ENCODE results near the gene EBF4. TPM values are rescaled to one million over a fixed set of nuclear protein-coding genes. Genes with fewer than 3 reads are reported as not detected.

EBF4 gene, protein sequence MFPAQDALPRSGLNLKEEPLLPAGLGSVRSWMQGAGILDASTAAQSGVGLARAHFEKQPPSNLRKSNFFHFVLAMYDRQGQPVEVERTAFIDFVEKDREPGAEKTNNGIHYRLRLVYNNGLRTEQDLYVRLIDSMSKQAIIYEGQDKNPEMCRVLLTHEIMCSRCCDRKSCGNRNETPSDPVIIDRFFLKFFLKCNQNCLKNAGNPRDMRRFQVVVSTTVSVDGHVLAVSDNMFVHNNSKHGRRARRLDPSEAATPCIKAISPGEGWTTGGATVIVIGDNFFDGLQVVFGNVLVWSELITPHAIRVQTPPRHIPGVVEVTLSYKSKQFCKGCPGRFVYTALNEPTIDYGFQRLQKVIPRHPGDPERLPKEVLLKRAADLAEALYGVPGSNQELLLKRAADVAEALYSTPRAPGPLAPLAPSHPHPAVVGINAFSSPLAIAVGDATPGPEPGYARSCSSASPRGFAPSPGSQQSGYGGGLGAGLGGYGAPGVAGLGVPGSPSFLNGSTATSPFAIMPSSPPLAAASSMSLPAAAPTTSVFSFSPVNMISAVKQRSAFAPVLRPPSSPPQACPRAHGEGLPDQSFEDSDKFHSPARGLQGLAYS
- 1 to 10 TPM; 4.4 to 9.9 (median 5.5) TPM for polyA plus RNA-seq (ENCODE audit: insufficient read length in 10 of 10)
- long read RNA-seq, donor 1, partial matches to known transcripts, result 0 of 1 reads
- long read RNA-seq, donor 1, other reads (novel, unspliced or antisense), result 0 of 1 reads
- long read RNA-seq, donor 2, result 0 reads
- long read RNA-seq, donor 3, result 0 reads
- long read RNA-seq, donor 4, partial matches to known transcripts, result 0 of 1 reads
- long read RNA-seq, donor 4, other reads (novel, unspliced or antisense), result 0 of 1 reads
- long read RNA-seq, donor 5, result 0 reads
- long read RNA-seq, donor 6, result 0 reads
- long read RNA-seq, donor 7, partial matches to known transcripts, result 0 of 1 reads
- long read RNA-seq, donor 7, other reads (novel, unspliced or antisense), result 0 of 1 reads
- long read RNA-seq, donor 8, partial matches to known transcripts, result 0 of 1 reads
- long read RNA-seq, donor 8, other reads (novel, unspliced or antisense), result 0 of 1 reads
- long read RNA-seq, donor 9, result 0 reads

GRCh38 chr20:2692036-2692885, at the start of gene EBF4:
TSS of gene EBF4 (plus strand) at chr20:2692780. CDS start at chr20:2693646, 866 bp downstream.
- peak in 2 of 3 donors; percentile 48 to 73 for DNase-seq

GRCh38 chr20:2643708-2644107, 48.9 kb upstream of the EBF4 start:
- DNase-seq, result no peak

DNA sequence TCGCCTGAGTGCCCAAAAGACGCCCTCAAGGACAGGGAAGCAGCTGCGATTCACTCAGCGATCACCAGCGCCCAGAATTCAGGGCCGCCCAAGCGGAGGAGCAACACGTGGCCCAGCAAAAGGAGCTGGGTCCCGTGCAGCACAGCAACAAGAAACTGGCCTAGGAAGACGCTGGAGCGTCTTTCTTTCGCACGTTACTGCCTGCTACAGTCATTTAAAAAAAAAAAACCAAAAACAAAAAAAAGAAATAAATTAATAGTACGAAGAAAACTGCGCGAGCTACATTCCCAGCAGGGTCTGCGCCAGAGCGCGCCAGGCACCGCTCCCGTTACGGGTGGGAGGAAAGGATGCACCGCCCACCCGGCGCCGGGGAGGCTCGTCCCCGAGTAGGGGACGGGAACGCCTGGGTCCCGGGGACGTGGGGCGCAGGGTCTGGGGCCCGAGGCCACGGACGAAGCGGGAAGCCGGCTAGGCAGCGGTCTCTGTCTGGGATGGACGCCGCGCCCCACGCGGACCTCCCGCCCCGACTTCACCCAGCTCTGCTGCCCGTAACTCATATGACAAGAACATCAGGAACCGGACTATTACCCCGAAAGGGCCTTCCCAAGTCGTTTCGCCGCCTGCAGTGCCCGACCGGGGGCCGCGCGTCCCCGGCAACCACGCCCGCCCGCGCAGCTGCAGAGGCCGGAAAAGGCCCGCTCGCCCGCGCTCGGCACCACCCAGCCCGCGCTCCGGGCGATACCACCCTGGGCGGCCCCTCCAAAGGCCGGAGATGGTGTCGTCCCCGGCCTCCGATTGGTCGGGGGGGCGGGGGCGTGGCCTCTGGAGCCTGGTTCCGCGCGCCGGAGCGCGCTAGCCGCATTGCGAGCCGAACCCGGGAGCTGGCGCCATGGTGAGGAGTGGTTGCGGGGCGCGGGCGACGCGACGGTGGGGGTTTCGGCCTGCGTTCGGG, 40.5 kb upstream of the EBF4 start, which contains the start of gene NOP56:
Gene NOP56 (plus strand): TSS at position 861 of the 952 bp plus-strand sequence. CDS start 29 bp downstream, at position 890.
- DNase-seq, result peak; percentile 92 to 98 (median 96)

- peak in 1 of 3 donors; percentile 8 for DNase-seq
Measured at GRCh38 chr20:2652724-2653555, 39.6 kb upstream of the EBF4 start.

DNA sequence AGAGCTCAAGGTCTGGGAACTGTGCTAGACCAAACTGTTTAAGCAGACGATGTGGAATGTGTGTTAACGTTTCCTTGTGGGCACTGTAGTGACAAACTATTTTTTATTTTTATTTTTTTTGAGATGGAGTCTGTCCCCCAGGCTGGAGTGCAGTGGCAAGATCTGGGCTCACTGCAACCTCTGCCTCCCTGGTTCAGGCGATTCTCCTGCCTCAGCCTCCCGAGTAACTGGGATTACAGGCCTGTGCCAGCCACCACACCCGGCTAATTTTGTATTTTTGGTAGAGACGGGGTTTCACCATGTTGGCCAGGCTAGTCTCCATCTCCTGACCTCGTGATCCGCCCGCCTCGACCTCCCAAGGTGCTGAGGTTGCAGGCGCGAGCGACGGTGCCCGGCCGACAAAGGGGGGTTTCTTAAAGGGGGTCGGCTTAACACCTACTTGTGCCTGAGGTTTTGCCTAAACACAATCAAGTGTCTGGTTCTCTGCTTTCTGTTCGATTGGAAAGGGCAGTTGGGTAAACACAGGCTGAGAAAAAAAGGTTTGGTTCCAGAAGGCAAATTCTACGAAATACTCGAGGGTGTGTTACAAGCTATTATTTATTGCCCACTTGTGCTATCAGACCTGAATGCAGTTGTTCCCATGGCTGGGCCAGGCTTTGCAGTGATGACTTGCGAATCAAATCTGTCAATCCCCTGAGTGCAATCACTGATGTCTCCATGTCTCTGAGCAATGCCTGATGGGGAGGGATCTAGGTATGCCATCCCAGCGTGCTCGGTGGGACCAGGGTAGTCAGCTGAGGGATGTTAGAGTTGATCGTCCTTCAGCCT, 38.8 kb upstream of the EBF4 start:
- no peak for DNase-seq

GRCh38 chr20:2654384-2654822, 38.2 kb upstream of the EBF4 start:
- no peak for DNase-seq

GRCh38 chr20:2654831-2655230, 37.7 kb upstream of the EBF4 start:
- no peak for DNase-seq

- no peak for DNase-seq
Measured at GRCh38 chr20:2655331-2656116, 37.1 kb upstream of the EBF4 start.

DNA sequence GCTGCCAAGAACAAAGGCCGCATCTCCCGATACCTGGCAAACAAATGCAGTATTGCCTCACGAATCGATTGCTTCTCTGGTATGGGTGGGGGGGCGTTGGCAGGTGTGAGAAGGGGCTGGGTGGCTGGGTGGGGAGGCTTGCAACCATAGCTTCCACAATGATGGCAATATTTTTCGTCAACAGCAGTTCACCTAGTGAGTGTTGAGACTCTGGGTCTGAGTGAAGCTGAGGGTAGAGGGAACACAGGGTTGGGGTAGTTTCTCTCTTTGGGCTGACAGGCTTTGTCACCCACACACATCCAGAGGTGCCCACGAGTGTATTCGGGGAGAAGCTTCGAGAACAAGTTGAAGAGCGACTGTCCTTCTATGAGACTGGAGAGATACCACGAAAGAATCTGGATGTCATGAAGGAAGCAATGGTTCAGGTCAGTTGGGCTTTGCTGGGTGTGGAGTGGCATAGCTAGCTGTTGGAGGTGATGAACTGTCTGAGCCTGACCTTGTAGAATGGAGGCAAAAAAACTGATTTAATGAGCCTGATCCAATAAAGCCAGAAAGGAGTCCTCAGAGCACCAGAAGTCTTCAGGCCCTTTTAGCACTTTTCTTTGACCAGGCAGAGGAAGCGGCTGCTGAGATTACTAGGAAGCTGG, 36.0 kb upstream of the EBF4 start:
- no peak for DNase-seq

DNA sequence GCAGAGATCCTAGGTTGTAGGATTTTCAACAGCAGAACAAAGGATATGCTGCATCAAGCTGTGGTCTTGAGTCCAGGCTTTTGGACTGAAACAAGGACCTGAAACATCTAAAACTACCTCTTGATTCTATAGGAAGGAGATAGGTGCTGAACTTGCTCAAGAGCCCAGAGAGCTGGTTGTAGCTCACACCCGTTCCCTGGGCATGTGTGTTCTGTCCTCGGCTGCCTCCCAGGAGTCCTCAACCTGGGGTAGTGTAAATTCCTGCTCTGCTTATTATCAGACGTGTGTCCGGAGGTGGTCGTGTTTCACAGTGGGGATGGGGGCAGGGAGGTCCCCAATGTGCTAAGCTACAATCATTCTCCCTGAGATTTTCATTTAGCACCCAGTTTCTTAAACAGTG, 35.3 kb upstream of the EBF4 start:
- DNase-seq, result no peak

GRCh38 chr20:2657674-2658073, 34.9 kb upstream of the EBF4 start:
- no peak for DNase-seq

DNA sequence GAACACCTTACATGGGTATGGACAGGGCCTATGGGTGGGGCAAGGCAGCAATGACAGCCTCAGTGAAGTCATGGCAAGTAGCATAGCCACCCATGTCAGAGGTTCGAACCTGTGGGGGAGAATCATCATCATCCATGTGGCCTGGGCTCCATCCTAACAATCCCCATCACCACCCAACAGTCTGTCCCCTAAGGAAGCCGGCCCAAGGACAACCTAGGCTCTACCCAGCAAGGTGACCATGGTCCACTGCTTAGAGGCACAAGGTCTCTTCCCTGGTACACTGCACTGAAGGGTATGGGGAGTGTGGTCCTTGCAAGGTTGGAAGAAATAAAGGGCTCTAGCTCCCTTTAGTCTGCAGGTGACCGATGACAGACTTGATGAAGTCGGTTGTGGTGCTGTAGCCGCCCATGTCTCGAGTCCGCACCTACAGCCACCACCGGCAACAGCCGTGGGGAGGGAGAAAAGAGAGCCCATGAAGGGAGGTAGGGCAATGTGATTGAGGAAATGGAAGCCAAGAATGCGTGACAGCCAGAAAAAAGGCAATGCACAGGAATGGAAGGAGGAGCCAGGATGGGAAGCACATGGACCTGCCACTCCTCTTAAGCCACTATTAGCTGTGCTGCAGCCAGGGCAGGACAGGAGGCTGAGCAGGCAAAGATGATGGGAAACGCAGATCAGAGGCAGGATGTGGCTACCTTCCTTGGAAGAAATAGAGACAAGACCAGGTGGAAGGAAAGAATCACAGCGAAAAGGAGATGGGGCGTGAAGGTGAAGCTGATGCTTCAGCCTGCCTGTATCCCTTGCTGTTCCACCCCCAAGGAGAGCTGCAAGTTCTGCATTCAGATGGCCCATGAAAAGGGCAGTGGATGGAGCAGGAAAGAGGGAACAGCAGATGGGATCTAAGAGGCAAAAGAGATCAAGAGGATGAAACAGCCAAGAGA, 33.9 kb upstream of the EBF4 start:
- no peak for DNase-seq

- no peak for DNase-seq
Measured at GRCh38 chr20:2659547-2659946, 33.0 kb upstream of the EBF4 start.

DNA sequence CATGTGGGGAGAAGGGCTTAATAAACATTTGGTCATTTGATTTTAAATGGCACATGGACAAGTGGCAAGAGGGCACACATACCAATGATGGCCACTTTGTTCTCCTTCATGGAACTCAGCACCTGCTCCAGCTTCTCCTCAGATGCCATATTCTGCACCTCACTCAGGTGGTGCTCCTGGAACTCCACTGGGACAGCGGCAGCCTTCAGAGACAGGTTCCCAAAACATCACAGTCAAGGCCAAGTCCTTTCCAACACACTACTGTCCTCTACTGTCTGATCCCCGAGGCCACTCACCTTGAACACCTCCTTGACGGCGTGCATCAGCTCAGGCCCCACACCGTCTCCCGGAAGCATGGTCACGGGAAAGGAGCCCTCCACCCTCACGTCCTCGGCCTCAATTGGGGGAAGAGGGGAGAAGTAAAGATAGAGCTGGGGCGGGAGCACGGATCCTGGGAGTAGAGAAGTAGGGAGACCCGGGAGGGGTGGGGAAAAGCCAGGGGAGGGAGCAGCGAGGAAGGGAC, 29.2 kb upstream of the EBF4 start:
- no peak for DNase-seq
